ENCODE measurements around the gene LILRB2. TPM values are rescaled to one million over a fixed set of nuclear protein-coding genes. Genes with fewer than 3 reads are reported as not detected.
"Not testable (repeated sequence)": the region's sequence is repeated elsewhere in the genome, so short reads cannot be mapped to it uniquely, and the experiment has no call there.

LILRB2 gene
- 1 to 10 TPM; 1.2 to 9.6 (median 4.7) TPM for total RNA-seq
- long read RNA-seq, donor 1, partial matches to known transcripts, result 0 of 4 reads
- long read RNA-seq, donor 1, other reads (novel, unspliced or antisense), result 3 of 4 reads
- long read RNA-seq, donor 2, partial matches to known transcripts, result 0 of 3 reads
- long read RNA-seq, donor 2, other reads (novel, unspliced or antisense), result 0 of 3 reads

DNA sequence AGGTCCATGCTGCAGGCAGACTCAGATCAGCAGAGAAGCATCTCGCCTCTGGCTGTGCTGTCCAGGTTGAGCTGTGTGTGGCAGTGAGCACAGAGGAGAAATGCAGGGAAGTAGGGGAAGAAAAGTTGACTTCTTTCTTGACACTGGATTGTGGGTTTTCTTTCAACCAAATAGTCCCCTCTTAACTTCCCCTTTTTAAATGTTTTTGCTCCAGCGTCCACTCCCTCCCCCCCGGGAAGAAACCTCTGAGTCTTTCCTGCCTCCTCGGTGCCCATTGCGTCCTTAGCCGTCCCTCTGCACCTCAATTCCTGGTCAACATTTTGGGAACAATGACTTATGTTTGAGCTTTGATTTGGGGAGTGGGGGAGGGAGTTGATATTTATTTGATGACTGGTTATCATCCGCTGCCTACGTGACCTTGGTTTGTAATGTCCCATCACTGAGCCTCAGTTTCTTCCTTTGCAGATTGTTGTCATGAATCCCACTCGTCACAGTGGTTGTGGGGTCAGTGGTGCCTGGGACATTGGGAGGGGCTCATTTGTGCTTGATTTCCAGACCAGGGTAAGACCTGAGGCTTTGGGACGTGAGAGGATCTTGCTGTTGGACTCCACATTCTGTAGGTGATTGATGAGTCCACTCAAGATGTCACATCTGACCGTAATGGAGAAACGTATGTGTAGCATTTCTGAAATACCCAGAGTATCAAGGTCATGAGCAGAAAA is at the start of gene LILRB2:
LILRB2 (minus strand) TSS at position 104 of the 722 bp plus-strand sequence. CDS start 614 bp downstream, outside the sequence.
- intact Hi-C loops (cut with DNase I, micrococcal nuclease), result no loop called here
- no peak for DNase-seq

DNA sequence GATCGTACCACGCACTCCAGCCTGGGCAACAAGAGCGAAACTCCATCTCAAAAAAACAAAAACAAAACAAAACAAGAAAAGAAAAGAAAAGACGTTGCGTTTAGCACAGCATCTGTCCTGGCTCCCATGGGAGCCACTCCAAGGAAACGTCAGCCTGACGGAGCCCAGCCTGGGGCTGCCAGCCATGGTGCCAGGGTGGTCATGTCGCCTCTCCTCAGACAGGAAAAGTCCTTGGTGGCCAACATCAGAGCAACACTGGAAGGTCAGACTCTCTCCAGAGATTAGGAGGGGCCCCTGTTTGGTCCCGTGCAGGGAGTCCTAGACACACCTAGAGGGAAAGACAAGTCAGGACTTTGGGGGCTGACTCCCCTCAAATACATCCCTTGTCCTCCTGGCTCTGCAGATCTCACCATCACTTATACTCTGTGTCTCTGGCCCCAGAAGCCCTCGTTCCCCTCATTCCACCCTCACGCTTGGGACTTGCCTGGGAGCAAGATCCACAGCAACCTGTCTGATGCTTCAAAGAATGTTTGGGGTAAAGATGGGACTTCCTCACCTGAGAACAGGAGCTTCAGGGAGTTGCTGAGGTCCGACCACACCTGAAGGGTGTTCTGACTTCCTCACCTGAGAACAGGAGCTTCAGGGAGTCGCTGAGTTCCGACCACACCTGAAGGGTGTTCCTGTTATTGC is 48.7 kb upstream of the LILRB2 start:
- Histone ChIP-seq H3K9me3 (no peaks in the 10 kb centered on the region), H3K4me1 (ENCODE audit: low read depth) (no peaks in the 10 kb centered on the region), H3K4me3 (no peak overlapping the region), H3K36me3 (ENCODE audit: low read depth) (no peaks in the 10 kb centered on the region)
- ATAC-seq (no peak), DNase-seq (no peak)
- TF ChIP-seq, protein P1, sequence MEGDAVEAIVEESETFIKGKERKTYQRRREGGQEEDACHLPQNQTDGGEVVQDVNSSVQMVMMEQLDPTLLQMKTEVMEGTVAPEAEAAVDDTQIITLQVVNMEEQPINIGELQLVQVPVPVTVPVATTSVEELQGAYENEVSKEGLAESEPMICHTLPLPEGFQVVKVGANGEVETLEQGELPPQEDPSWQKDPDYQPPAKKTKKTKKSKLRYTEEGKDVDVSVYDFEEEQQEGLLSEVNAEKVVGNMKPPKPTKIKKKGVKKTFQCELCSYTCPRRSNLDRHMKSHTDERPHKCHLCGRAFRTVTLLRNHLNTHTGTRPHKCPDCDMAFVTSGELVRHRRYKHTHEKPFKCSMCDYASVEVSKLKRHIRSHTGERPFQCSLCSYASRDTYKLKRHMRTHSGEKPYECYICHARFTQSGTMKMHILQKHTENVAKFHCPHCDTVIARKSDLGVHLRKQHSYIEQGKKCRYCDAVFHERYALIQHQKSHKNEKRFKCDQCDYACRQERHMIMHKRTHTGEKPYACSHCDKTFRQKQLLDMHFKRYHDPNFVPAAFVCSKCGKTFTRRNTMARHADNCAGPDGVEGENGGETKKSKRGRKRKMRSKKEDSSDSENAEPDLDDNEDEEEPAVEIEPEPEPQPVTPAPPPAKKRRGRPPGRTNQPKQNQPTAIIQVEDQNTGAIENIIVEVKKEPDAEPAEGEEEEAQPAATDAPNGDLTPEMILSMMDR (IDR thresholded peaks at IDR 0.05), result no peak
- intact Hi-C loops (cut with DNase I, micrococcal nuclease), result loop anchor here in 1 of 2 donors (10.0 kb wide), 1 partner anchor 65 kb away; no protein-coding TSS in a partner anchor

More for the DNA sequence above, at the start of gene LILRB2:
- no peak within 1 kb of the TSS for H3K4me3 ChIP-seq
- no peaks in the 10 kb centered on the region for H3K4me1 ChIP-seq (ENCODE audit: low read depth)
- ATAC-seq, result peak; percentile 23
- TF ChIP-seq, protein P1 (IDR thresholded peaks at IDR 0.05), result no peak
- H3K9me3 ChIP-seq, result no peaks in the 10 kb centered on the region
- H3K36me3 ChIP-seq (ENCODE audit: low read depth), result no peaks in the 10 kb centered on the region

DNA sequence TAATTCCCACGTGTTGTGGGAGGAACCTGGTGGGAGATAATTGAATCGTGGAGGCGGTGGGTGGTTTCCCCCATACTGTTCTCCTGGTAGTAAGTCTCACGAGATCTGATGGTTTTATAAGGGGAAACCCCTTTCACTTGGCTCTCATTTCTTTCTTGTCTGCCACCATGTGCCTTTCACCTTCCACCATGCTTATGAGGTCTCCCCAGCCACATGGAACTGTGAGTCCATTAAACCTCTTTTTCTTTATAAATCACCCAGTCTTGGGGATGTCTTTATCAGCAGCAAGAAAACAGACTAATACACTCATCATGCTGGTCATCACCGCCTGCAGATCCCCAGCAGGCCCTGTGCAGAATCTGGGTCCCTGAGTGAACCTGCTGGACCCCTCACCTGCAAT is 47.9 kb upstream of the LILRB2 start:
- ATAC-seq; intact Hi-C loops (cut with DNase I, micrococcal nuclease); DNase-seq: not testable (repeated sequence)

DNA sequence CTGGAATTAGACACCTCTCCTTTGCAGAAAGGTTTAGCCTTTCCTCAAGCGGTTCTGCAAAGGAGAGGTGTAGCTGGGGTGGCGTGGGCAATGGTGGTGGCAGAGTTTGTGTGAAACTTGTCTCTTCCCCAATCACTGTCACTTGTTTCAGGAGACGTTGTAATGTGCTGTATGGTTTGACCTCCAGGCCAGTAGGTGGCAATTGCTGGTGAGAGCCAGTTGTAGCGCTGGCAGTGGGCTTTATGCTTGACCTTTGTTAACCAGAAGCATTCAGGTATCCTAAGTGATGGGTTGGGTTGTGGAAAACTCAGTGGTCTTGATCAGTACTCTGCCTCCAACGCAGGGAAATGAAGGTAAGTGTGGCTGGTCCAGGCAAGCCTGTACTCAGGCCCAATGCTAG is 44.7 kb upstream of the LILRB2 start:
- DNase-seq (no peak), ATAC-seq (no peak)
- Histone ChIP-seq H3K9me3 (no peaks in the 10 kb centered on the region), H3K4me3 (no peak overlapping the region), H3K4me1 (ENCODE audit: low read depth) (no peaks in the 10 kb centered on the region), H3K36me3 (ENCODE audit: low read depth) (no peaks in the 10 kb centered on the region)
- TF ChIP-seq, protein P1 (IDR thresholded peaks at IDR 0.05), result no peak
- intact Hi-C loops (cut with DNase I, micrococcal nuclease), result no loop called here

More for the DNA sequence above, 47.9 kb upstream of the LILRB2 start:
- not testable (repeated sequence) for H3K9me3 ChIP-seq; H3K36me3 ChIP-seq (ENCODE audit: low read depth); H3K4me3 ChIP-seq; H3K4me1 ChIP-seq (ENCODE audit: low read depth)

DNA sequence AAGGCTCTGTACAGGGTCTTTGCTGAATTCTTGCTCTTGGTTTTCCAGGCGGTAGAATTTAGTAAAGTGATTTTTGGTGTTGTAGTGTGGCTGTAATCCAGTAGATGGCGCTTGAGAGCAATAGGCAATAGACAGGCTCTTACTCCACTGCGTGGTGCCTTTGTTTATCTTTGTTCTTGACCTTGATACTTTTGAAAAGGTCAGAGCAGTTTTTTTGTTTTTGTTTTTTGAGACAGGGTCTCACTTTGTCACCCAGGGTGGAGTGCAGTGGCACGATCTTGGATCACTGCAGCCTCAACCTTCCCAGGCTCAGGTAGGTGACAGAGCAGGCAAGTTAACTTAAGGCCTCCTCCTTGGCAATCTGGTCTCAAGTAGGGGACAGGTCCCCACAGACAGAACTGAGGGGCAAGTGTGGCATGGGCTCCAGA is 44.3 kb upstream of the LILRB2 start:
- intact Hi-C loops (cut with DNase I, micrococcal nuclease), result no loop called here
- TF ChIP-seq, protein P1 (IDR thresholded peaks at IDR 0.05), result peak; percentile 60
- peak in 2 of 3 donors; percentile 10 to 65 for DNase-seq
- H3K4me3 ChIP-seq, result no peak overlapping the region
- ATAC-seq, result peak; percentile 79
- H3K9me3 ChIP-seq, result no peaks in the 10 kb centered on the region
- H3K36me3 ChIP-seq (ENCODE audit: low read depth), result no peaks in the 10 kb centered on the region
- no peaks in the 10 kb centered on the region for H3K4me1 ChIP-seq (ENCODE audit: low read depth)

DNA sequence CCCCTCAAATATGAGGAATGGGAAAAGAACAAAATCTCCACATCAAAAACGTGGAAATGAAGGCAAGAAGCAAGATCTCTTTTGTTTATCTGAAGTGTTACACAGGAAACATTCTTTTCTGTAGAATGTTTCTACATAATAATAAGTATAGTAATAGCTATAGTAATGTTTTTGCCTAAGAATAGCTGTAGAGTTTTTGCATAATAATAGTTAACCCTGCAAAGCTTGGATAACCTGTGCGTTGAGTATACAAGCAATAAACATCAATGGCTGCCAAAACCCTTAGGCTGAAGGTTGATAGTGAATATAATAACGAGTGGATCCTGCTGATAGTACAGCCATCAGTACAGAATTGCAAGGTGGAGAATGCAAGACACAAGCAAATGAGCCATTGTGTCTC is 43.2 kb upstream of the LILRB2 start:
- no peaks in the 10 kb centered on the region for H3K4me1 ChIP-seq (ENCODE audit: low read depth)
- ATAC-seq (no peak), DNase-seq (no peak)
- H3K36me3 ChIP-seq (ENCODE audit: low read depth), result no peaks in the 10 kb centered on the region
- intact Hi-C loops (cut with DNase I, micrococcal nuclease), result no loop called here
- TF ChIP-seq, protein P1 (IDR thresholded peaks at IDR 0.05), result no peak
- no peaks in the 10 kb centered on the region for H3K9me3 ChIP-seq
- no peak overlapping the region for H3K4me3 ChIP-seq

DNA sequence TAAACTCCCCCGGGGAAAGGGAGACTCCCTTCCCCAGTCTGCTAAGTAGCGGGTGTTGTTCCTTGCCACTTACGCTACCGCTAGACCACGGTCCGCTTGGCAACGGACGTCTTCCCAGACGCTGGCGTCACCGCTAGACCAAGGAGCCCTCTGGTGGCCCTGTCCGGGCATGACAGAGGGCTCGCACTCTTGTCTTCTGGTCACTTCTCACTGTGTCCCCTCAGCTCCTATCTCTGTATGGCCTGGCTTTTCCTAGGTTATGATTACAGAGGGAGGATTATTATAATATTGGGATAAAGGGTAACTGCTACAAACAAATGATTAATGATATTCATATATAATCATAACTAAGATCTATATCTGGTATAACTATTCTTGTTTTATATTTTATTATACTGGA is 42.0 kb upstream of the LILRB2 start:
- H3K36me3 ChIP-seq (ENCODE audit: low read depth); ATAC-seq; H3K9me3 ChIP-seq; H3K4me1 ChIP-seq (ENCODE audit: low read depth); H3K4me3 ChIP-seq; intact Hi-C loops (cut with DNase I, micrococcal nuclease); DNase-seq: not testable (repeated sequence)

DNA sequence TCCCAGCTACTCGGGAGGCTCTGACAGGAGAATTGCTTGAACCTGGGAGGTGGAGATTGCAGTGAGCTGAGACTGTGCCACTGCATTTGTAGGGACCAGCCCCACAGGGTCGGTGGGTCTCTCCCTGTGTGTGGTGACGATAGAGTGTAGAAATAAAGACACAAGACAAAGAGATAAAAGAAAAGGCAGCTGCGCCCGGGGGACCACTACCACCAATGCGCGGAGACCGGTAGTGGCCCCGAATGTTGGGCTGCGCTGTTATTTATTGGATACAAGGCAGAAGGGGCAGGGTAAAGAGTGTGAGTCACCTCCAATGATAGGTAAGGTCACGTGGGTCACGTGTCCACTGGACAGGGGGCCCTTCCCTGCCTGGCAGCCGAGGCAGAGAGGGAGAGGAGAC is 41.4 kb upstream of the LILRB2 start:
- intact Hi-C loops (cut with DNase I, micrococcal nuclease); DNase-seq; ATAC-seq; H3K36me3 ChIP-seq (ENCODE audit: low read depth); H3K4me3 ChIP-seq; H3K4me1 ChIP-seq (ENCODE audit: low read depth); H3K9me3 ChIP-seq: not testable (repeated sequence)
